SK-N-SH treated with all-trans-retinoic acid at 6 μM for 48 hours (cell line): ENCODE data around the gene PRKCE.

Experiments used
- ATAC-seq: fragments of 200-7000 bp; cut with Tn5 transposase; 3 replicates; pipeline ENCODE4 v1.9.1; 2020; ENCODE audit warnings: mild to moderate bottlenecking, moderate library complexity
- BACH2 ChIP-seq: fragments of 250-450 bp; sonication (Bioruptor Pico); IDR thresholded peaks from 2 replicates; pipeline ENCODE4 v1.9.0; 2021; ENCODE audit warnings: mild to moderate bottlenecking, borderline replicate concordance
- CREB5 ChIP-seq: fragments of 250-450 bp; sonication (Bioruptor Pico); IDR thresholded peaks from 2 replicates; pipeline ENCODE4 v1.5.1; 2020; ENCODE audit warnings: low read depth, mild to moderate bottlenecking, moderate library complexity
- CSDC2 ChIP-seq: fragments of 250-450 bp; sonication (Bioruptor Pico); IDR thresholded peaks from 2 replicates; pipeline ENCODE4 v1.5.0; 2020; ENCODE audit warnings: mild to moderate bottlenecking, moderate library complexity
- CSRNP3 ChIP-seq: fragments of 250-450 bp; sonication (Bioruptor Pico); IDR thresholded peaks from 2 replicates; pipeline ENCODE4 v1.5.1; 2021; ENCODE audit warnings: mild to moderate bottlenecking, moderate library complexity
- ESRRG ChIP-seq: fragments of 250-450 bp; sonication (Bioruptor Pico); IDR thresholded peaks from 2 replicates; pipeline ENCODE4 v1.6.1; 2021; ENCODE audit warnings: mild to moderate bottlenecking
- GLIS3 ChIP-seq: fragments of 250-450 bp; sonication (Bioruptor Pico); IDR thresholded peaks from 2 replicates; pipeline ENCODE4 v1.5.0; 2020; ENCODE audit warnings: mild to moderate bottlenecking, moderate library complexity
- ISL1 ChIP-seq: fragments of 250-450 bp; sonication (Bioruptor Pico); IDR thresholded peaks from 2 replicates; pipeline ENCODE4 v2.1.2; 2022; ENCODE audit warnings: mild to moderate bottlenecking, moderate library complexity
- OSR1 ChIP-seq: fragments of 250-450 bp; sonication (Bioruptor Pico); IDR thresholded peaks from 2 replicates; pipeline ENCODE4 v1.8.0; 2022; ENCODE audit warnings: moderate library complexity, mild to moderate bottlenecking, inconsistent platforms
- PATZ1 ChIP-seq: fragments of 250-450 bp; sonication (Bioruptor Pico); IDR thresholded peaks from 2 replicates; pipeline ENCODE4 v1.8.0; 2020; ENCODE audit warnings: mild to moderate bottlenecking, moderate library complexity, borderline replicate concordance
- POU6F1 ChIP-seq: fragments of 250-450 bp; sonication (Bioruptor Pico); IDR thresholded peaks from 2 replicates; pipeline ENCODE4 v1.8.0; 2021; ENCODE audit warnings: low read depth, mild to moderate bottlenecking, moderate library complexity, borderline replicate concordance
- SNAI2 ChIP-seq: fragments of 250-450 bp; sonication (Bioruptor Pico); IDR thresholded peaks from 2 replicates; pipeline ENCODE4 v1.5.0; 2020; ENCODE audit warnings: mild to moderate bottlenecking, moderate library complexity
- TCF4 ChIP-seq: fragments of 250-450 bp; sonication (Bioruptor Pico); IDR thresholded peaks from 2 replicates; pipeline ENCODE4 v1.8.0; 2021; ENCODE audit warnings: mild to moderate bottlenecking, moderate library complexity, borderline replicate concordance
- TOX ChIP-seq: fragments of 250-450 bp; sonication (Bioruptor Pico); IDR thresholded peaks from 2 replicates; pipeline ENCODE4 v1.8.0; 2021; ENCODE audit warnings: mild to moderate bottlenecking, moderate library complexity, borderline replicate concordance
- TSHZ2 ChIP-seq: fragments of 250-450 bp; sonication (Bioruptor Pico); IDR thresholded peaks from 2 replicates; pipeline ENCODE4 v1.5.0; 2020; ENCODE audit warnings: mild to moderate bottlenecking, moderate library complexity
- ZC3H10 ChIP-seq: fragments of 250-450 bp; sonication (Bioruptor Pico); IDR thresholded peaks from 2 replicates; pipeline ENCODE4 v1.5.1; 2021; ENCODE audit warnings: mild to moderate bottlenecking, moderate library complexity
- ZFP3 ChIP-seq: fragments of 250-450 bp; sonication (Bioruptor Pico); IDR thresholded peaks from 2 replicates; pipeline ENCODE4 v1.5.0; 2020; ENCODE audit warnings: mild to moderate bottlenecking, moderate library complexity
- ZFP30 ChIP-seq: fragments of 450-650 bp; formaldehyde crosslinking; IDR thresholded peaks from 2 replicates; pipeline ENCODE4 v1.5.0; 2022; ENCODE audit warnings: mild to moderate bottlenecking, moderate library complexity

PRKCE gene

GRCh38 chr2:46145840-46146239 lies 494.4 kb downstream of the PRKCE start:
- TF ChIP-seq ZFP3 (CRISPR knock-in tag) (no peak), TCF4 (CRISPR knock-in tag) (no peak), CSDC2 (no peak), GLIS3 (CRISPR knock-in tag) (no peak), TOX (CRISPR knock-in tag) (no peak), SNAI2 (no peak), OSR1 (CRISPR knock-in tag) (no peak), ISL1 (no peak), ESRRG (CRISPR knock-in tag) (no peak), PATZ1 (CRISPR knock-in tag) (no peak)
- TF ChIP-seq, all 23 proteins: peak for 0
- ATAC-seq: no peak

- no peak for ATAC-seq
- no peak for TF ChIP-seq POU6F1 (CRISPR knock-in tag)
- no peak for TF ChIP-seq CSRNP3 (CRISPR knock-in tag)
- no peak for TF ChIP-seq ZFP30
- no peak for TF ChIP-seq BACH2
- TF ChIP-seq TSHZ2 (CRISPR knock-in tag): no peak
- TF ChIP-seq ZC3H10 (CRISPR knock-in tag): no peak
- no peak for TF ChIP-seq ESRRG (CRISPR knock-in tag)
- TF ChIP-seq ZFP3 (CRISPR knock-in tag): no peak
Observed at GRCh38 chr2:46146866-46147502, 495.5 kb downstream of the PRKCE start.

GRCh38 chr2:46147626-46148368 lies 496.3 kb downstream of the PRKCE start:
- no peak for TF ChIP-seq TOX (CRISPR knock-in tag)
- no peak for TF ChIP-seq PATZ1 (CRISPR knock-in tag)
- TF ChIP-seq POU6F1 (CRISPR knock-in tag): no peak
- TF ChIP-seq CSDC2: no peak
- TF ChIP-seq TSHZ2 (CRISPR knock-in tag): no peak
- no peak for TF ChIP-seq CSRNP3 (CRISPR knock-in tag)
- TF ChIP-seq OSR1 (CRISPR knock-in tag): no peak
- no peak for TF ChIP-seq TCF4 (CRISPR knock-in tag)
- no peak for TF ChIP-seq CREB5 (CRISPR knock-in tag)
- ATAC-seq: no peak
